BJ (cell line): Measurements from ENCODE around the gene SLC3A2. TPM values are rescaled to one million over a fixed set of nuclear protein-coding genes. Genes with fewer than 3 reads are reported as not detected.

Experiments used
- CTCF ChIA-PET: fragments of 350-600 bp; formaldehyde crosslinking; extraction: SDS; loops from one replicate; lab custom pipeline; 2021; ENCODE audit warnings: antibody characterized with exemption, inconsistent platforms; lab: Yijun Ruan, JAX
- POLR2A ChIA-PET: fragments of 300-600 bp; sonication (Branson Sonifier 250); formaldehyde crosslinking; extraction: SDS; loops from one replicate; lab custom pipeline; 2021; ENCODE audit warnings: antibody characterized with exemption; lab: Charles Lee
- DNase-seq: peaks from one replicate; pipeline ENCODE4 v3.0.0-alpha.2; 2011; ENCODE audit warnings: low read depth
- H3K27me3 ChIP-seq: 2 replicates; pipeline ENCODE4 v1.6.0; 2011; ENCODE audit warnings: low read length; ENCODE audit not compliant: control insufficient read depth, insufficient read depth
- H3K36me3 ChIP-seq: 2 replicates; pipeline ENCODE4 v1.5.1; 2011; ENCODE audit warnings: low read length; ENCODE audit not compliant: control insufficient read depth, insufficient read depth
- H3K4me3 ChIP-seq: 2 replicates; pipeline ENCODE4 v1.5.1; 2011; ENCODE audit warnings: low read depth, mild to moderate bottlenecking, control low read depth, low read length
- polyA plus RNA-seq: library from polyadenylated mRNA; depleted of rRNA; stranded (reverse); fragments of >200 nt; gene quantifications from 2 replicates; pipeline ENCODE4 v1.2.3, GENCODE V29; 2011
- TF ChIP-seq, protein P1 (sequence below): IDR thresholded peaks from 2 replicates; pipeline ENCODE4 v1.5.1; 2011; ENCODE audit warnings: low read depth, mild to moderate bottlenecking, control low read depth, inconsistent platforms, low read length, moderate library complexity; ENCODE audit not compliant: insufficient read depth

Gene SLC3A2
- polyA plus RNA-seq, 1 experiment = 535 TPM

DNA sequence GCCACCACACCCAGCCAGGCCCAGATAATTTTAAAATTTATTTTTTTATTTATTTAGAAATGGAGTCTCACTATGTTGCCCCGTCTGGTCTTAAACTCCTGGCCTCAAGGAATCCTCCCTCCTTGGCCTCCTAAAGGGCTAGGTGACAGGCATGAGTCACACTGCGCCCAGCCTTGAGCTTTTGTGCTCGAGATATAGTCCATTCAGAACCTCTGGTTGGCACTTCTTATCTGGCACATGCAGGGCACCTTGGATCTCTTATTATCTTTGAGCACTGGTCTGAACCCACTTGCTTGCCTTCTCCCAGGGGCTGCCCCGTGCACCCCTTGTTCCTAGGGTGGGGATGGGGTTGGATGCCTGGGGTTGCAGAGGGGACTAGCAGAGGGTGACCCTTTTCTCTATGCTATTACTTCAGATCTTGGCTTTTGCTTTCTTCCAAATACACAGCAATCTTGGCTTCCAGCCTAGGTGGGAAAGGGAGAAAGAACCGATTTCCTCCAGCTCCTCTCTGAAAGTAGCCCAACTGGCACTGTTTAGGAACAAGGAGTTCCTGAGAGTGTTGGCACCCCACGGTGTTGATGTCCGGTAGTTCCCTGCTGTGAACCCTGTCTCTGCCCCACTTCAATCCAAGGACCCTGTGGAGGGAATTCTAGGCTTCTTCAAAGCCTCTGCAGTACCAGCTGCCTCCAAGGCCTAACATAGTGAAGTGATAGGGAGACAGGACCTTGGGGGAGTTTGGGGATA is 1.3 kb upstream of the SLC3A2 start:
- no peak for DNase-seq
- CTCF ChIA-PET = interaction anchor here (0.9 to 6.6 kb wide), 3 partner anchors 14 to 93 kb away, joined by 5 to 43 read pairs (median 7); partner anchors contain the start of gene TMEM179B
- TF ChIP-seq, protein P1, sequence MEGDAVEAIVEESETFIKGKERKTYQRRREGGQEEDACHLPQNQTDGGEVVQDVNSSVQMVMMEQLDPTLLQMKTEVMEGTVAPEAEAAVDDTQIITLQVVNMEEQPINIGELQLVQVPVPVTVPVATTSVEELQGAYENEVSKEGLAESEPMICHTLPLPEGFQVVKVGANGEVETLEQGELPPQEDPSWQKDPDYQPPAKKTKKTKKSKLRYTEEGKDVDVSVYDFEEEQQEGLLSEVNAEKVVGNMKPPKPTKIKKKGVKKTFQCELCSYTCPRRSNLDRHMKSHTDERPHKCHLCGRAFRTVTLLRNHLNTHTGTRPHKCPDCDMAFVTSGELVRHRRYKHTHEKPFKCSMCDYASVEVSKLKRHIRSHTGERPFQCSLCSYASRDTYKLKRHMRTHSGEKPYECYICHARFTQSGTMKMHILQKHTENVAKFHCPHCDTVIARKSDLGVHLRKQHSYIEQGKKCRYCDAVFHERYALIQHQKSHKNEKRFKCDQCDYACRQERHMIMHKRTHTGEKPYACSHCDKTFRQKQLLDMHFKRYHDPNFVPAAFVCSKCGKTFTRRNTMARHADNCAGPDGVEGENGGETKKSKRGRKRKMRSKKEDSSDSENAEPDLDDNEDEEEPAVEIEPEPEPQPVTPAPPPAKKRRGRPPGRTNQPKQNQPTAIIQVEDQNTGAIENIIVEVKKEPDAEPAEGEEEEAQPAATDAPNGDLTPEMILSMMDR = no peak
- Histone ChIP-seq H3K27me3 (no peaks in the 10 kb centered on the region), H3K4me3 (no peak overlapping the region), H3K36me3 (peaks cover 8% of the 10 kb centered on the region)
- POLR2A ChIA-PET = interaction anchor here (0.5 to 0.6 kb wide), 2 partner anchors 12 to 39 kb away, joined by 6 to 20 read pairs; no protein-coding TSS in a partner anchor

DNA sequence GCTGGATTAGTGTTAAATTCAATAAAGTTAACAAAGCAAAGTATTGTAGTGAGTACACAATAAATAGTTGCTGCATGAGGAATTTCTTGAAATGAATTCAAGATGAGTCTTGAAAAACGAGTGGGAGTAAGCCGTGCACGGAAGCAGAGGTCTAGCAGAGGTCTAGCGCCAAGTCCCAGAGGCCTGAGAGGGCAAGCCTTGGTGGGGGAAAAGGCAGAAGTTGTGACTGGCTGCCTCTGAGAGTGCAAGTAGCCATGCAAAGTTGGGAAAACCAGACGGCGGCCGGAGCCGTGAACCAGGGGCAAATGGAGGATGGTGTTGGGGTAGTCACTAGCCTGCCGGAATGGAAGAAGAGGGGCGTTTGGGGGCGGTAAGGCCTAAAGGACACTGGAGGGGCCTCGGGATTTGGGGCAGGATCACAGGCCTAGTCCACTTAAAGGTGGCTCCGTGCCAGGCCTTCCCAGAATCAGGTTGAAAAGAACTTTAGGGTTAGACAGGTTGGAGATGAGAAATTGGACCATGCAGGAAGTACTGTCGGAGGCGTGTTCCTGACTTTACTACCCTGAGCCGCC is 379 bp upstream of the SLC3A2 start:
- Histone ChIP-seq H3K4me3 (peak overlapping the region; percentile 98), H3K27me3 (no peaks in the 10 kb centered on the region), H3K36me3 (peaks cover 14% of the 10 kb centered on the region)
- TF ChIP-seq, protein P1 = no peak
- CTCF ChIA-PET = interaction anchor here (0.9 to 6.6 kb wide), 7 partner anchors 15 to 399 kb away, joined by 3 to 43 read pairs (median 7); partner anchors contain the start of genes TAF6L and TMEM179B
- POLR2A ChIA-PET = no interaction called here
- DNase-seq = peak; percentile 62

DNA sequence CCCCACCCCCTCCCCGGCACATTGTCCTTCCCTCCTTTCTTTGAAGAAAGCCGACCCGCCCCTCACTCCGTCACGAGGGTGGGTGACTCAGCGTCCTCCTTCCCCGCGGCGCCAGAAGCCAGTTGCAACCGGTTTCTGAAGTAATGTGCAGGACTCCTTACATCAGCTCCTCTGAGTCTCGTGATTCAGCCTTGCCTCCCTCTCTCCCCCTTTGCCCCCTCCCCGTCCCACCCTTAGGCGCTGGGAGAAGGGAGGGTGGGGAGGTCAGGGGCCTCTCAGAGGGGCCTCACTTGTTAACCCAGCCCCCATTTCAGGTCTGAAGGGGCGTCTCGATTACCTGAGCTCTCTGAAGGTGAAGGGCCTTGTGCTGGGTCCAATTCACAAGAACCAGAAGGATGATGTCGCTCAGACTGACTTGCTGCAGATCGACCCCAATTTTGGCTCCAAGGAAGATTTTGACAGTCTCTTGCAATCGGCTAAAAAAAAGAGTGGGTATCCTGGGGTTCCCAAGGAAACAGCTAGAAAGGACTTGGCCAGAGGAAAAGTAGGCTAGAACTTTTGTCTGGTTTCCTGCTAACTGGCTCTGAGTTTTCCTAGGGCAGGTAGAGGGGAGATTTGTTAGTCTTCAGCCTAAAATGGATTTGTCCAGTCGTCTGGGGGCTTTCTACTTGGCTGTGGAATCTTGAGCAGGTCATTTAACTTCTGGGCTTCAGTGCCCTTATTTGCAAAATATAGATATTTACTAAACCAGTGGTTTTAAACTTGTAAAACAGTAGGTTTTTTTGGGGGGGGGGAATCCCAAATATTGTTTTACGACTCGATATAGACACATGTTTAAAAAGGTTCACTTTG is 1.1 kb downstream of the SLC3A2 start:
- Histone ChIP-seq H3K27me3 (no peaks in the 10 kb centered on the region), H3K36me3 (peaks cover 22% of the 10 kb centered on the region), H3K4me3 (peak overlapping the region; percentile 98)
- TF ChIP-seq, protein P1 = no peak
- DNase-seq = peak; percentile 87
- POLR2A ChIA-PET = interaction anchor here (0.7 to 1.0 kb wide), 4 partner anchors 13 to 41 kb away, joined by 4 to 9 read pairs (median 4); no protein-coding TSS in a partner anchor
- CTCF ChIA-PET = interaction anchor here (0.7 to 6.6 kb wide), 15 partner anchors 11 to 734 kb away, joined by 3 to 43 read pairs (median 4); partner anchors contain the start of genes LRRN4CL and TMEM179B

DNA sequence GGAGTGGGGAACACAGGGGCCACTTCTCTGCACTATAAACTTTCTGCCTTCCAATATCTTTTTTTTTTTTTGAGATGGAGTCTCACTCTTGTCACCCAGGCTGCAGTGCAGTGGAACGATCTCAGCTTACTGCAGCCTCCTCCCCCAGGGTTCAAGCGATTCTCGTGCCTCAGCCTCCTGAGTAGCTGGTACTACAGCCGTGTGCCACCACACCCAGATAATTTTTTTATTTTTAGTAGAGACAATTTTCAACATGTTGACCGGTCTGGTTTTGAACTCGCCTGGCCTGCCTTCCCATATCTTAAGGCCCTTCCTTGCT is 1.7 kb downstream of the SLC3A2 start:
- TF ChIP-seq, protein P1 = no peak
- Histone ChIP-seq H3K27me3 (no peaks in the 10 kb centered on the region), H3K36me3 (peaks cover 24% of the 10 kb centered on the region), H3K4me3 (peak overlapping the region; percentile 98)
- CTCF ChIA-PET = interaction anchor here (1.3 to 6.6 kb wide), 6 partner anchors 11 to 107 kb away, joined by 3 to 43 read pairs (median 4); partner anchors contain the start of gene TMEM179B
- POLR2A ChIA-PET = interaction anchor here (0.7 to 0.8 kb wide), 2 partner anchors 12 to 41 kb away, joined by 5 to 9 read pairs; no protein-coding TSS in a partner anchor
- DNase-seq = no peak
